ENCODE data around the gene SRP19. TPM values are rescaled to one million over a fixed set of nuclear protein-coding genes. Genes with fewer than 3 reads are reported as not detected.

SRP19 gene
- total and polyA plus RNA-seq, 2 of the 8 experiments (the other 6 are each of a cell fraction or from before 2014, with no cell fraction given), result 27.5 to 79.9 TPM

DNA sequence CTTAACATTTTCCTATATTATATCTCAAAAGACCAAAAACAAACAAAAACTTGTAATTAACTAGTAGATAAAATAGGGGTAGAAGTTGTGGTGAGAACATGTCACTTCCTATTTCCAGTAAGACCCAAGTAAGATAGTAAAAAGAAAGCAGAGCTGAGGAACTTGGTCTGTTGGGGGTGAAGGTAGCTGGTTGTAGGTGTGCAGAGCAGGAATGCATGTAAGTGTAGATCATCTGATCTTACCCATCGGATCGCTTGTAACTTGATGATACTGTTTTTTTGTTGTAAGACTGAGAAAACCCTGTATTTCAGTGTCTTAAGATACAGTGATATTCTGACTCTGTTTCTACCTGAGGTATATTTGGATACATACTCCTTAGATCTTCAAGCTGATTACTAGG, 5.7 kb downstream of the SRP19 start (continued):
- TF ChIP-seq, protein P1, sequence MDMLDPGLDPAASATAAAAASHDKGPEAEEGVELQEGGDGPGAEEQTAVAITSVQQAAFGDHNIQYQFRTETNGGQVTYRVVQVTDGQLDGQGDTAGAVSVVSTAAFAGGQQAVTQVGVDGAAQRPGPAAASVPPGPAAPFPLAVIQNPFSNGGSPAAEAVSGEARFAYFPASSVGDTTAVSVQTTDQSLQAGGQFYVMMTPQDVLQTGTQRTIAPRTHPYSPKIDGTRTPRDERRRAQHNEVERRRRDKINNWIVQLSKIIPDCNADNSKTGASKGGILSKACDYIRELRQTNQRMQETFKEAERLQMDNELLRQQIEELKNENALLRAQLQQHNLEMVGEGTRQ (IDR thresholded peaks at IDR 0.05; ENCODE audit: low read length), result no peak
- TF ChIP-seq, protein P2, sequence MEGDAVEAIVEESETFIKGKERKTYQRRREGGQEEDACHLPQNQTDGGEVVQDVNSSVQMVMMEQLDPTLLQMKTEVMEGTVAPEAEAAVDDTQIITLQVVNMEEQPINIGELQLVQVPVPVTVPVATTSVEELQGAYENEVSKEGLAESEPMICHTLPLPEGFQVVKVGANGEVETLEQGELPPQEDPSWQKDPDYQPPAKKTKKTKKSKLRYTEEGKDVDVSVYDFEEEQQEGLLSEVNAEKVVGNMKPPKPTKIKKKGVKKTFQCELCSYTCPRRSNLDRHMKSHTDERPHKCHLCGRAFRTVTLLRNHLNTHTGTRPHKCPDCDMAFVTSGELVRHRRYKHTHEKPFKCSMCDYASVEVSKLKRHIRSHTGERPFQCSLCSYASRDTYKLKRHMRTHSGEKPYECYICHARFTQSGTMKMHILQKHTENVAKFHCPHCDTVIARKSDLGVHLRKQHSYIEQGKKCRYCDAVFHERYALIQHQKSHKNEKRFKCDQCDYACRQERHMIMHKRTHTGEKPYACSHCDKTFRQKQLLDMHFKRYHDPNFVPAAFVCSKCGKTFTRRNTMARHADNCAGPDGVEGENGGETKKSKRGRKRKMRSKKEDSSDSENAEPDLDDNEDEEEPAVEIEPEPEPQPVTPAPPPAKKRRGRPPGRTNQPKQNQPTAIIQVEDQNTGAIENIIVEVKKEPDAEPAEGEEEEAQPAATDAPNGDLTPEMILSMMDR (IDR thresholded peaks at IDR 0.05; ENCODE audit: control extremely low read depth in 1 of 3, insufficient read depth in 1 of 3, low read depth in 1 of 3, low read length in 3 of 3), result no peak
